ENCODE data around the gene MCTP1. TPM values are rescaled to one million over a fixed set of nuclear protein-coding genes. Genes with fewer than 3 reads are reported as not detected.

The MCTP1 gene
- total and polyA plus RNA-seq, 2 of the 8 experiments (the other 6 are each of a cell fraction or from before 2014, with no cell fraction given), result 0.56 to 3.4 TPM

DNA sequence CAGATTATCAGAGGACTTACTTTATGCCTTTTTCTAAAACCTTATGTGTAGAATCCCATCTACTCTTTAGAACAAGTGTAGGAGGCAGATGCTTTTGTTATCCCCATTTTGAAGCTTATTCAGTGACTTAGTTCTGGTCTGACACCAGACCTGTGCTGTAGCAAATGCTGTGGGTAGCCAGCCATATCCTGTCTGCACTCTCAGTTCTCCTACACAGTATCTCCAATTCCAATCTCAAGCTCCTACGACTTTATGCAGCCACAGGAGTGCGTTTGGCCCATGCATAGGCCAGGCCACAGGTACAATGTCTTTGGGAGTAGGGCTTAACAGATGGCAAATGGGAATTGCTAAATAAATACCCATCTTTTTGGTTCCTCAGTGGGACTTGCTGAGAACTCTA, 292.6 kb downstream of the MCTP1 start (continued):
- TF ChIP-seq RBBP5 (IDR thresholded peaks at IDR 0.05; ENCODE audit: borderline replicate concordance, low read depth, low read length), result no peak
- no peak for TF ChIP-seq SP4 (IDR thresholded peaks at IDR 0.05; ENCODE audit: low read length)
- TF ChIP-seq BCL11A (IDR thresholded peaks at IDR 0.05; ENCODE audit: low read depth in 2 of 2, low read length in 2 of 2), result no peak
- TF ChIP-seq CBX5 (IDR thresholded peaks at IDR 0.05; ENCODE audit: low read depth, low read length), result no peak

All from H1 (cell line).